C4-2B (cell line): ENCODE results near the gene EPN1.

Experiments
- H3K27ac ChIP-seq: fragments of 450-650 bp; 2 replicates; pipeline ENCODE4 v1.5.1; 2017
- CTCF ChIP-seq: fragments of 450-650 bp; conservative IDR thresholded peaks from 2 replicates; pipeline ENCODE4 v1.5.1; 2017; ENCODE audit warnings: mild to moderate bottlenecking
- ZFX ChIP-seq: fragments of 450-650 bp; IDR thresholded peaks from 2 replicates; pipeline ENCODE4 v1.6.1; 2017

EPN1 gene

GRCh38 chr19:55656988-55657747 is 17.9 kb upstream of the EPN1 start:
- H3K27ac ChIP-seq, result peak overlapping the region; percentile 100

DNA sequence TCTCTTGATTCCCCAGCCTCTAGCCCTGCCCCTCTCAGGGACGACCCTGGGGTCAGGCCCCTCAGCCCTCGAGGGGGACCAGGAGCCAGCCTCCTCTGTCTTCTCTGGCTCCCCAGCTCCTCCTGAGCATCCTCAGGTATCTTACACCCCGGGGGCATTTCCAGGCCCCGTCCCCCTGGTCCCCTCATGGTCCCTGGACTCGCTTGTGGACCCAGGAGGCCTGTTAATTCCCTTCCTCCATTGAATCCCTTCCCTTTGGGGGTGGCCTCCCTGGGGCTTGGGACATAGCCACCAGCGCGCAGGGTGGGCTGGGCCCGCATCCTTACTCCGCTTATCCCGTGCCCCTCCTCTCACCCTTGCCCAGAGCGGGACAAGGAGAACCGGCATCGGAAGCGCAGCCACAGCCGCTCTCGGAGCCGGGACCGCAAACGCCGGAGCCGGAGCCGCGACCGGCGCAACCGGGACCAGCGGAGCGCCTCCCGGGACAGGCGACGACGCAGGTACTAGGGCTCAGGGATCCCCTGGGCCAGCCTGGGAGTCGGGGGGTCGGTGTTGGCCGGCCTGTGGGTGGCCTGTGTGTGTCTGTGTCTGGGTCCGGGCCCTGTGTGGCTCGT is 16.1 kb upstream of the EPN1 start:
- no peak overlapping the region; the same call in 1 of the 2 replicates for H3K27ac ChIP-seq
- no peak for TF ChIP-seq ZFX
- TF ChIP-seq CTCF, result no peak

More at GRCh38 chr19:55656988-55657747, 17.9 kb upstream of the EPN1 start:
- TF ChIP-seq ZFX (no peak), CTCF (no peak)

DNA sequence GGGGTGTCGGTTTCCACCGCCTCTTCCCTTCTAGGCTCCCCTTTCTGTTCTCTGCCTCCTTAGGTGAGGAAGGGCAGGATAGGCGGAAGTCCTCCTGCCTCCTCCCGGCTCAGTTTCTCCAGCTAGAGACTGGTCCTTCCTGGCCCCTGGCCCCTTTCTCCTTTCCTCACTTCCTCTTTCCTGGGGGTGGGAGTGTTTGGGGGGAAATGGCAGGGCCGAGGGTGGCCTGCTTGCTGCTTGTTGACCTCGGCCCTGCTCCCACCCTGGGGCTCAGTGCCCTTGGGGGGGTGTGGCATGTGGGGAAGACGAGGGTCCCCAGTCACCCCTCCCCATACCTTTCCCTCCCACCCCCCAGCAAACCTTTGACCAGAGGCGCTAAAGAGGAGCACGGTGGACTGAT is 15.2 kb upstream of the EPN1 start:
- no peak overlapping the region for H3K27ac ChIP-seq
- TF ChIP-seq CTCF, result no peak

DNA sequence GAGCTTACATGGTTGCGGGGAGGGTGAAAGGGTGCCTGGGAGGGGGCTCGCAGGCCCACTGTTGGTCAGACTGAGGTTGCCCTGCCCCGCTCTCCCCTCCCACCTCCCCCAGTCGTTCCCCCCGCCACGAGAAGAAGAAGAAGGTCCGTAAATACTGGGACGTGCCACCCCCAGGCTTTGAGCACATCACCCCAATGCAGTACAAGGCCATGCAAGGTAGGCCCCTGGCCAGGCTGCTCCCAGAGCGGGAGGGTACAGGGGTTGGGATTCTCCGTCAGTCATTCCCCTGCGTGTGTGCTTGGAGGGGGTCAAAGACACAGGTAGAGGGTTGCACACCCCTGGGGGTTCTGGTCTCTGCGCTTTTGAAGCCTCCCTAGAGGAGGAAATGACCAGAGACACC is 14.6 kb upstream of the EPN1 start:
- TF ChIP-seq ZFX (no peak), CTCF (no peak)
- H3K27ac ChIP-seq, result no peak overlapping the region

DNA sequence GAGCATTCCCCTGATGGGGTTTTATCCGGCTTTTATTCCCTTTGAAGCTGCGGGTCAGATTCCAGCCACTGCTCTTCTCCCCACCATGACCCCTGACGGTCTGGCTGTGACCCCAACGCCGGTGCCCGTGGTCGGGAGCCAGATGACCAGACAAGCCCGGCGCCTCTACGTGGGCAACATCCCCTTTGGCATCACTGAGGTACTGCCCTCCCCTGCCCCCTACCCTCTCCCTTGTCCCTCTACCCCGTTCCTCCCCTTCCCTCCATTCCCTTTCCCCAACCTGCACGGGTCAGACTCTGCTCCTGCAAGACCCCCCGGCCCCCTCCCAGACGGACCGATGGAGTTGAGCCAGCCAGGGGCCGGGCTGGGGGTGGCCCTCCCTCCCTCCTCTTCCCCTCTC is 14.0 kb upstream of the EPN1 start:
- no peak overlapping the region for H3K27ac ChIP-seq

DNA sequence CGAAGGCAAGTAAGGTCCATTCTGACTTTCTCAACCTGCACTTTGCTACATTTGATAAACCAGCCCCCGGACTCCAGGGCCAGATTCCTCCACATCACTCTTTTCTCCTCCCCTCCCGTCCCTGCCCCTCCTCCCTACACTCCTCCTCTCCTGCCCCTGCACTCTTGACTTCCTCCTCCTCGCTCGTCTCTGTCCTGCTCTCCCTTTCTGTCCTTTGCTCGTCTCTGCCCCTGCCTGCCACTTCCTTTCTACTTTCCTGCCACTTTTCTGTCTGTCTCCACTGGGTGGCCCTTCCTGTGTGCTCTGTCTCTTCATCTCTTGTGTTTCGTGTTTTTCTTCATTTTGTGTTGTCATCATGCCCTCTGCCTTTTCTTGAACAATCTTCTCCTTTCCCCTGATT is 13.2 kb upstream of the EPN1 start:
- no peak overlapping the region for H3K27ac ChIP-seq

More for the DNA sequence above, 14.0 kb upstream of the EPN1 start:
- TF ChIP-seq CTCF (no peak), ZFX (no peak)

More for the DNA sequence above, 13.2 kb upstream of the EPN1 start:
- TF ChIP-seq ZFX, result no peak
- no peak for TF ChIP-seq CTCF
